GM19193 (cell line): ENCODE results near the gene PKD2.

Experiments used
- POLR2A ChIP-seq: IDR thresholded peaks from 4 replicates; pipeline ENCODE4 v1.6.1; 2011; ENCODE audit not compliant: insufficient read depth, insufficient read length; ENCODE audit errors: extremely low read depth

The PKD2 gene

DNA sequence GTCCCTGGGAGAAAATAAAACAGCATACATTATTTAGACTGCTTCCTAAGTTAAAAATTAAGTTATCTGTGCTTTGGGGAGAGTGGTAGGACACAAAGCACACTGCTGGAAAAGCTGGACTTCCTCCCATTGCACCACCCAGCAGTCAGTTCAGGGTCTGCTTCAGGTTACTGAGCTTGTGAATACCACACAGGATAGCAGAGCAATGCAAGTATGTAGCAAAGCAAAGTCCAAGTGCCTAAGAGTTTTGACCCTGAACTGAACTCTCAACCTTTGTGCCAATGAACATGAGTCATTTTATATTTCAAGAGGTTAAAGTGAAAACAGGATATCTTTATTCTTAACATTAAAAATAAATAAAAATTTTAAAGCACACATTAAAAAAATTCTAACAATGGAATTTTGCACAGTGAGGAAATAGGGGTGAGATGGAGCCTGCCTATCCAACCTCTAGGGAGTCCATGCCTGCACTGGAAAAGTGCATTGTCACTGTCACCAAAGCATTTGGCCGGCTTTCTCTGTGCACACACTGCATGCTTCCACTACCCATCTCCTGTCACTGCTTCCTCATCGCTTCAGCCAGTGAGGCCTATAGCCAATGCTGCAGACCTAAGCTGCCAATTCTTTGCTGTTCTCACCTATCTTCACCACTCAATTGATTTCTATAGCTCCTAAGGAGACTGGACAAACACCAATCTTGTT, 100.1 kb downstream of the PKD2 start:
- no peak for TF ChIP-seq POLR2A

DNA sequence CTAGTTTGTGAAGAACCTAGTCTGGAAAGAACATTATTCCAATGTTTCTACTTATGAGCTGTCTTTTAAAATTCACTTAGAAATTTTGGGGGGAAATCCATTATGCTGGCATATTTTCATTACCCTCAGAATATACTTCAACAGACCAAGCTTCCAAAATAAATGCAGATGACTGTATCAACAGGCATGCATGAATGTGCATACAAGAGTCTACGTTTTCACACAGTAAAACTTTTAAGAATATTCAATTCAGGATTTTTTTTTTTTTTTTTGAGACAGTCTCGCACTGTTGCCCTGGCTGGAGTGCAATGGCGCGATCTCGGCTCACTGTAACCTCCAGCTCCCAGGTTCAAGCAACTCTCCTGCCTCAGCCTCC, 101.3 kb downstream of the PKD2 start:
- no peak for TF ChIP-seq POLR2A

DNA sequence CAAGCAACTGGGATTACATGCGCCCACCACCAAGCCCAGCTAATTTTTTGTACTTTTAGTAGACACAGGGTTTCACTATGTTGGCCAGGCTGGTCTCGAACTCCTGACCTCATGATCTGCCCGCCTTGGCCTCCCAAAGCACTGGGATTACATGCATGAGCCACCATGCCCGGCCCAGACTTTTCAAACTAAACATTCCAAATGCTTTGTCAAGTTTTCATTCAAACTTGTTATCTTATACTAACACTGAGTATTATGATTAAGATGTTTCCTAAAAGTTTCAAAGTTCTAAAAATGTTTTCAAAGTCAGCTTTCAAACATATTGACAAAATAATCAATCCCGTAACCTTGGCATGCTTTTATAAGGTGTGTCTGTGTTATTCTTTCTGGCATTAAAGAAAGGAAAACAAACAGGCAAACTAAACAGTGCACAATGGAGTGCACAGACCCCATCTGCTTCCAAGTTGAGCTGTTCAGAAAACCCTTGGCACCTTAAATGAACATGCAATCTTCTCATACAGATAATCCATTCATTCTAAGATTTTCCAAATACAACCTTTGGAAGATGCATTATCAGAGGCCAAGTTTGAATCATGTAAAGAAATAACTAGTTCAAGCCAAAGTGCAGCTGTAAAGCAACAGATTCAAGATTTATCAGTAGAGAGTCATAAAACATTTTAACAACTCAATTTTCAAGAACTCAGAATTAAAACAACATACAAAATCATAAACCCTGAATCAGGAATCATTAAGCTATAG, 101.9 kb downstream of the PKD2 start:
- TF ChIP-seq POLR2A: no peak

DNA sequence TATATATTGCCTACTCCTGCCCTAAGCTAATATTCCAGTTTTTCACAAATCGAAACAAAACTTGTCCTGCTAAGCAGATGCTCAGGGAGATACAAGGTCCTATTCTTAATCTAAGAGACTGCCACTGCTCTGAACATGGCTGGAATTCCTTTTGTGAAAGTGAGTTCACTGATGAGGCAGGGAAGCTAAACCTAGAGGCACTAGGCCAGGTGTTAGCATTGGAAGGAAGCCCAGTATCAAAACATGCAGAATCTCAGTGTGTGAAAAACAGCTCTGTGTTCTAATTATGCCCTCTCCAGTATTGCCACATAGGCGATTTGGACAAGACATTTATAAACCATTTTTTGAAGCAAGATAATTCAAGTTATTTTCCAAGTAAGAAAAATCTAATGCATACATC, 103.4 kb downstream of the PKD2 start:
- no peak for TF ChIP-seq POLR2A

DNA sequence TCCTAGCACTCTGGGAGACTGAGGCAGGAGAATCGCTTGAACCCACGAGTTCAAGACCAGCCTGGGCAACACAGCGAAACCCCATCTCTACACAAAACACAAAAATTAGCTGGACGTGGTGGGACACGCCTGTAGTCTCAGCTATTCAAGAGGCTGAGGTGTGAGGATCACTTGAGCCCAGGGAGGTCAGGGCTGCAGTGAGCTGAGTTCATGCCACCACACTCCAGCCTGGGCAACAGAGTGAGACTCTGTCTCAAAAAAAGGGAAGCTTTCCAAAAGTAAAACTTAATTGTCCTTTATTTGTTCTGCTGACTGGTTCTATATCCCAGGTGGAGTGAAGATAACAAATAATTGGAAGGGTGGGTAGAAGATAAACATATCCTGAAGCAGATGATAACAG, 105.4 kb downstream of the PKD2 start:
- TF ChIP-seq POLR2A: no peak

DNA sequence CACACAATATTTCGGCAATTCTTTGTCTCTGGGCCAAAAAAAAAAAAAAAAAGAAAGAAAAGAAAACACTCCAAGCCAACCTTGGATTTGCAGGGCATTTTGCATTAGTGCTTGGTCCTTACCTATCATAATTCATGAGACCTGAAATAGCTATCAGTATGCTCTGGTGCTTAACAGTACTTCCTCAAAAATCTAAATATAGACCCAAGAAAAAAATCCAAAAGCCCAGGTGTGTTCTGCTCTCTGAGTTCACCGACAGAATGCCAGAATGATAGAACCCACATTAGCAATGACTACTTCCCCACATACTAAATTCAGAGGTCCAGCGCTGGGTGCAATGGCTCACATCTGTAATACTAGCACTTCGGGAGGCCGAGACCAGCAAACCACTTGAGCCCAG, 108.2 kb downstream of the PKD2 start:
- no peak for TF ChIP-seq POLR2A

DNA sequence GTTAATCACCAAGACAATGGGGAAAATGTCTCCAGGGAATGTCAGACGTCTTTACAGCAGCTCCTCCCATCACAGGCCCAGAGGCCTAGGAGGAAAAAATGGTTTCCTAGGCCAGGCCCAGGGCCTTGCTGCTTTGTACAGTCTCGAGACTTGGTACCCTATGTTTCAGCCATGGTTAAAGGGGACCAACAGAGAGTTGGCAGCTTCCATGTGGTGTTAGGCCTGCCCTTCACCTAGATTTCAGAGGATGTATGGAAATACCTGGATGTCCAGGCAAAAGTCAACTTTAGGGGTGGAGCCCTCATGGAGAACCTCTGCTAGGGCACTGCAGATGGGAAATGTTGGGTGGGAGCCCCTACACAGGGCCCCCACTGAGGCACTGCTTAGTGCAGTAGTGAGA, 112.5 kb downstream of the PKD2 start:
- TF ChIP-seq POLR2A: no peak
